NCI-H1105 (cell line): ENCODE measurements around the gene MYEF2.

Experiments used
- DNase-seq: peaks from one replicate; lab custom pipeline; 2025; lab: John Stamatoyannopoulos, UW

Gene MYEF2

DNA sequence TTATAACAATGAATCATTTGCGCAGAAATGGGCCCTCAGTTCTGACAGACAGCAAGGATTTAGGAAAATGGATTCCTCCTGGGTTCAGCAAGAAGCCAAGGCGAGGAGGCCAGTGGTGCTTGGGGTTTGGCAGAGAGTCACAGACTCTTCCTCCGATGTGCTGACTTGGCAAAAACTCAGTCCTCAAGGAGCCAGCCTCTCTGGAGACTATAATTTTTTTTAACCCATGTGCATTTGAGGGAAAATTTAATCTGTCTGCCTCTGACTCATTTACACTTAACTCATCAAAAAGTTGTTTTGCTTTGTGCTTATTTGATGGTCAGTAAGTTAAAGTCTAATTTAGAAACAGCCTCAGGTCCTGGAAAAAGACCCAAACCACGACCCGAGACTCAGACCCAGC lies 91.5 kb downstream of the MYEF2 start:
- DNase-seq = no peak

DNA sequence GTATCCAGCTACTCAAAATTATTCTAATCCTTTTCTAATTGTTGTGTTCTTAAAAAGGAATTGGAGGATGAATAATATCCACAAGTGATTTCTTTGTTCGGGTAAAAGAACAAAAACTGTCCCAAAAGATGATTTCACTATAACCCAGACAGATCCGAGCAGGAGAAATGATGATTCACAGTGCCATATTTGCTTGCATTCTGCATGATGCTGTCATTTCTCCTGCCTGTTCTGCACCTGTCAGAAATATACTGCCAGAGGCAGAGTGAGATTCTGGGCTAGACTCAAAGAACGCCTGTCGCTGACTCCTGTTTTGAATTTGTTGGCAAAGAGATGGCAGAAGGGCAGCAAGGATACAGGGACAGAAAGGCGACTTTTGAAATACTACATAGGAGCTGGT lies 92.0 kb downstream of the MYEF2 start:
- no peak for DNase-seq

DNA sequence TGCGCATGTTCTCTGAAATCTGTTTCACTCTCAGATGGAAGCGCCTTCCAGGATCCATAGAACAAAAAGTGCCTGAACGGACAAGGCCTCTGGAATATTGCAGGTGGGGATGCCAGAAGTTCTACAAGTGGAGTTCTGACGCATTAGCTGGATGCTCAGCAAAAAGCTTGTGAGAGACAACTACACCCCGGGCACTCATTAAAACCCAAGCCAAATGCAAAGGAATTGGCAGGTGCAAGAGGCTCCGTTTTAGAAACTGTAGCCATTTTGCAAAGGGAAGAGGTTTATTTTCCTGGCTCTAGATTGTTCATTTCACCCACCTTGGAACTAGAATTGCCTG lies 92.5 kb downstream of the MYEF2 start:
- no peak for DNase-seq

DNA sequence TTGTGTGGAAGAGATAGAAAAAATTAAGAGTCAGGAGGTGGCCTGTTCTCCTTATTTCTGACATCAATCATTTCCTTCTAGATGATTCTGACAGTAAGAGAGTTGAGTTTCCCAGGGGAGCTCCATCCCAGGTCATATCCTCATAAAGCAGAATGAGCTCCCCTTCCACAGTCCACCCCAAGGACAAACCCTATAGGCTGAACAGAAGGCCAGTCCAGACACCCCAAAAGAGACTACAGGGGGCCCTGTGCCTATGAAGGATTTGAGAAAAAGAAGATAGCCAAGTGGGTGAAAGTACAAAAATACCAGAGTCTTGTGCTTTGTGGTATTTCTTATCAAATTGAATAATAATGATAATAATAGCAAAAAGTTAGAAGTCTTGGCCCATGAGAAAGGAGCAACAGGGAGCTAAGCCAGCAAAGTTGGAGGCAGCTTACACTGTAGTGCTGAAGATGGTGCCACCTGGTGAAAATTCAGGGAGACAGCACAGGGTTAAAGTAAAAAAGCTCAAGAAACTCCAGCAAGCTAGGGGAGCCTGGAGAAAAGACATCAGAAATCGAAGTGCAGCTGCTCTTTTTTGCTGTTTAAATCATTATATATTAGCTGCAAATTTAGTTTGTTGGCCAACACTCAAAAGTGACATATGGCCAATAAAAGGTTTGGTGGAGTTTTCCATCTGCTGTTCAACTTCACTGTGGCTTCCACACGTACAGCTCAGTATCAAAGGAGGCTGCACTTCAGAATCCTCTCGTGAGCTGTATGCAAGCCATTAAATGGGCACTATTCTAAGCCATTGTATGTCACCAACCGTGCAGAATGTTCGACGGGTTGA lies 93.1 kb downstream of the MYEF2 start:
- DNase-seq = peak; percentile 12
